ENCODE measurements around the gene CXCL6. TPM values are rescaled to one million over a fixed set of nuclear protein-coding genes. Genes with fewer than 3 reads are reported as not detected.

Gene CXCL6
- 35.3 and 37.6 TPM in 2 replicates for total RNA-seq
- long read RNA-seq, transcript CXCL6-201 (4 exons, 1,718 nt), result major isoform, 416 of 446 reads
- long read RNA-seq, partial matches to known transcripts, result 18 of 446 reads
- long read RNA-seq, other reads (novel, unspliced or antisense), result 11 of 446 reads

- peaks cover 7% of the 10 kb centered on the region for H3K9me3 Mint-ChIP-seq (ENCODE audit: unreplicated experiment)
- peak within 1 kb of the TSS; percentile 82 for H3K4me3 Mint-ChIP-seq (ENCODE audit: unreplicated experiment)
- H3K4me1 Mint-ChIP-seq (ENCODE audit: unreplicated experiment), result peaks cover 45% of the 10 kb centered on the region
- DNase-seq (ENCODE audit: extremely low spot score, unreplicated experiment), result peak; percentile 86
- TF ChIP-seq CTCF (IDR thresholded peaks at IDR 0.05), result no peak
- H3K27ac Mint-ChIP-seq (ENCODE audit: unreplicated experiment), result peak within 1 kb of the TSS; percentile 78
- peaks cover 4% of the 10 kb centered on the region for H3K36me3 Mint-ChIP-seq (ENCODE audit: unreplicated experiment)
- H3K27me3 Mint-ChIP-seq (ENCODE audit: unreplicated experiment), result peaks cover 4% of the 10 kb centered on the region
These were observed at the start of gene CXCL6 for GRCh38 chr4:73836373-73837279. CXCL6 (plus strand) TSS chr4:73836678; CDS start chr4:73836751, 73 bp downstream.

GRCh38 chr4:73788411-73788810 lies 48.1 kb upstream of the CXCL6 start:
- Mint-ChIP-seq H3K4me3 (ENCODE audit: unreplicated experiment) (no peak overlapping the region), H3K27ac (ENCODE audit: unreplicated experiment) (no peak overlapping the region), H3K27me3 (ENCODE audit: unreplicated experiment) (peaks cover 9% of the 10 kb centered on the region), H3K36me3 (ENCODE audit: unreplicated experiment) (peaks cover 8% of the 10 kb centered on the region), H3K9me3 (ENCODE audit: unreplicated experiment) (peaks cover 24% of the 10 kb centered on the region), H3K4me1 (ENCODE audit: unreplicated experiment) (peaks cover 4% of the 10 kb centered on the region)
- no peak for TF ChIP-seq CTCF (IDR thresholded peaks at IDR 0.05)
- DNase-seq (ENCODE audit: extremely low spot score, unreplicated experiment), result no peak

- Mint-ChIP-seq H3K27ac (ENCODE audit: unreplicated experiment) (no peak overlapping the region), H3K27me3 (ENCODE audit: unreplicated experiment) (no peaks in the 10 kb centered on the region), H3K36me3 (ENCODE audit: unreplicated experiment) (peaks cover 13% of the 10 kb centered on the region), H3K9me3 (ENCODE audit: unreplicated experiment) (peaks cover 45% of the 10 kb centered on the region), H3K4me3 (ENCODE audit: unreplicated experiment) (no peak overlapping the region), H3K4me1 (ENCODE audit: unreplicated experiment) (peaks cover 6% of the 10 kb centered on the region)
- DNase-seq (ENCODE audit: extremely low spot score, unreplicated experiment), result no peak
- TF ChIP-seq CTCF (IDR thresholded peaks at IDR 0.05), result no peak
These were observed 37.6 kb upstream of the CXCL6 start for GRCh38 chr4:73798842-73799241.

- H3K27me3 Mint-ChIP-seq (ENCODE audit: unreplicated experiment), result no peaks in the 10 kb centered on the region
- peaks cover 6% of the 10 kb centered on the region for H3K4me1 Mint-ChIP-seq (ENCODE audit: unreplicated experiment)
- no peak overlapping the region for H3K4me3 Mint-ChIP-seq (ENCODE audit: unreplicated experiment)
- peaks cover 23% of the 10 kb centered on the region for H3K36me3 Mint-ChIP-seq (ENCODE audit: unreplicated experiment)
- no peak for DNase-seq (ENCODE audit: extremely low spot score, unreplicated experiment)
- H3K9me3 Mint-ChIP-seq (ENCODE audit: unreplicated experiment), result peaks cover 50% of the 10 kb centered on the region
- TF ChIP-seq CTCF (IDR thresholded peaks at IDR 0.05), result no peak
- H3K27ac Mint-ChIP-seq (ENCODE audit: unreplicated experiment), result no peak overlapping the region
These were observed 36.3 kb upstream of the CXCL6 start for GRCh38 chr4:73800206-73800605.

- no peak overlapping the region for H3K27ac Mint-ChIP-seq (ENCODE audit: unreplicated experiment)
- TF ChIP-seq CTCF (IDR thresholded peaks at IDR 0.05), result no peak
- peaks cover 7% of the 10 kb centered on the region for H3K27me3 Mint-ChIP-seq (ENCODE audit: unreplicated experiment)
- H3K4me3 Mint-ChIP-seq (ENCODE audit: unreplicated experiment), result no peak overlapping the region
- no peak for DNase-seq (ENCODE audit: extremely low spot score, unreplicated experiment)
- peaks cover 24% of the 10 kb centered on the region for H3K36me3 Mint-ChIP-seq (ENCODE audit: unreplicated experiment)
- peaks cover 49% of the 10 kb centered on the region for H3K9me3 Mint-ChIP-seq (ENCODE audit: unreplicated experiment)
- peaks cover 14% of the 10 kb centered on the region for H3K4me1 Mint-ChIP-seq (ENCODE audit: unreplicated experiment)
These were observed 34.8 kb upstream of the CXCL6 start for GRCh38 chr4:73801692-73802091.
